ENCODE data around the gene MOV10L1.

GRCh38 chr22:50136581-50137015 is 46.8 kb downstream of the MOV10L1 start:
- TF ChIP-seq CTCF (IDR thresholded peaks at IDR 0.05) (no peak), POLR2A (IDR thresholded peaks at IDR 0.05) (no peak), POLR2AphosphoS5 (IDR thresholded peaks at IDR 0.05) (no peak)

Data from breast epithelium (tissue), 3 donors.